Endothelial cell of umbilical vein (primary cell): Measurements from ENCODE around the gene NLE1. TPM values are rescaled to one million over a fixed set of nuclear protein-coding genes. Genes with fewer than 3 reads are reported as not detected.

ENCODE experiments used
- BruUV-seq: library from RNA; stranded (reverse); fragments of 400-500 nt; replicated peaks from 2 replicates; lab custom pipeline; 2021; lab: Mats Ljungman, UMichigan
- CTCF ChIA-PET: fragments of 300-600, 350-600 bp; sonication (Branson Sonifier 250); formaldehyde crosslinking; loops from one replicate; lab custom pipeline; 2021; ENCODE audit warnings: antibody characterized with exemption, inconsistent platforms; lab: Charles Lee
- POLR2A ChIA-PET: fragments of 300-600, 350-600 bp; sonication (Branson Sonifier 250); formaldehyde crosslinking; loops from one replicate; lab custom pipeline; 2021; ENCODE audit warnings: antibody characterized with exemption, inconsistent platforms; lab: Charles Lee
- DNase-seq: peaks from one replicate; pipeline ENCODE4 v3.0.0-alpha.2; 2011; ENCODE audit warnings: low read depth, low spot score
- FAIRE-seq: peaks from 2 replicates; lab custom pipeline; 2011; peaks lifted over from hg19 to GRCh38; lab: Jason Lieb, UNC
- H2AFZ ChIP-seq: 2 replicates; pipeline ENCODE4 v1.6.0; 2012; ENCODE audit warnings: low read depth, low read length, control low read depth, inconsistent platforms
- H3K27ac ChIP-seq: 2 replicates; pipeline ENCODE4 v1.5.1; 2011; ENCODE audit warnings: low read depth, mild to moderate bottlenecking, control low read depth, low read length, moderate library complexity; ENCODE audit not compliant: insufficient read depth
- H3K27me3 ChIP-seq, 2 experiments: 2 replicates each; pipeline versions ENCODE4 v1.6.0 to v1.6.1; 2011; ENCODE audit warnings: low read length in 2 of 2, mixed read lengths in 1 of 2; ENCODE audit not compliant: control insufficient read depth in 2 of 2, insufficient read depth in 2 of 2
- H3K36me3 ChIP-seq, 2 experiments: 2 replicates in 1 of 2; 3 replicates in 1 of 2; pipeline ENCODE4 v1.5.1; 2011; ENCODE audit warnings: low read length in 2 of 2, mild to moderate bottlenecking in 1 of 2, moderate library complexity in 1 of 2; ENCODE audit not compliant: control insufficient read depth in 2 of 2, insufficient read depth in 2 of 2; ENCODE audit errors: extremely low read depth in 1 of 2
- H3K4me1 ChIP-seq: 3 replicates; pipeline ENCODE4 v1.5.1; 2011; ENCODE audit warnings: mild to moderate bottlenecking, low read length; ENCODE audit not compliant: control insufficient read depth, insufficient read depth; ENCODE audit errors: extremely low read depth
- H3K4me2 ChIP-seq: 2 replicates; pipeline ENCODE4 v1.6.1; 2011; ENCODE audit warnings: low read length, control low read depth, mixed read lengths; ENCODE audit not compliant: insufficient read depth
- H3K4me3 ChIP-seq, 3 experiments: fragments of 200-600 bp in 1 of 3; sonication (generic), shearing (Covaris generic) in 1 of 3; replicated peaks in 1 of 3; 2 replicates each; pipeline ENCODE4 v1.5.1; 2011 to 2016; ENCODE audit warnings: control low read depth in 3 of 3, low read length in 3 of 3, mild to moderate bottlenecking in 2 of 3, inconsistent platforms in 1 of 3, low read depth in 1 of 3, moderate library complexity in 1 of 3; ENCODE audit not compliant: insufficient read depth in 1 of 3
- H3K79me2 ChIP-seq: 2 replicates; pipeline ENCODE4 v1.6.0; 2012; ENCODE audit warnings: low read length, inconsistent platforms; ENCODE audit not compliant: control insufficient read depth, insufficient read depth
- H3K9ac ChIP-seq: replicated peaks from 2 replicates; pipeline ENCODE3; 2011; ENCODE audit warnings: low read length, control low read depth; ENCODE audit not compliant: insufficient read depth; ENCODE audit errors: extremely low read depth
- H3K9me1 ChIP-seq: replicated peaks from 3 replicates; pipeline ENCODE4 v1.6.0; 2011; ENCODE audit warnings: mild to moderate bottlenecking, low read length; ENCODE audit not compliant: control insufficient read depth, insufficient read depth; ENCODE audit errors: extremely low read depth
- H3K9me3 ChIP-seq: replicated peaks from 2 replicates; pipeline ENCODE4 v1.5.1; 2012; ENCODE audit warnings: low read length, inconsistent platforms; ENCODE audit not compliant: control insufficient read depth, insufficient read depth
- H4K20me1 ChIP-seq: replicated peaks from 2 replicates; pipeline ENCODE3; 2011; ENCODE audit warnings: mild to moderate bottlenecking, low read length; ENCODE audit not compliant: control insufficient read depth, insufficient read depth; ENCODE audit errors: extremely low read depth
- EZH2 ChIP-seq: IDR thresholded peaks from 2 replicates; pipeline ENCODE4 v1.6.1; 2012; ENCODE audit warnings: borderline replicate concordance, low read depth, mild to moderate bottlenecking, moderate library complexity, low read length, inconsistent platforms; ENCODE audit not compliant: severe bottlenecking
- FOS ChIP-seq: IDR thresholded peaks from 2 replicates; pipeline ENCODE4 v1.6.1; 2011; ENCODE audit warnings: mild to moderate bottlenecking, low read length, moderate library complexity, borderline replicate concordance; ENCODE audit not compliant: insufficient read depth
- GATA2 ChIP-seq: IDR thresholded peaks from 2 replicates; pipeline ENCODE4 v1.7.0; 2011; ENCODE audit warnings: low read depth, mild to moderate bottlenecking, moderate library complexity, mixed read lengths, low read length; ENCODE audit not compliant: insufficient read length, insufficient read depth
- JUN ChIP-seq: IDR thresholded peaks from 2 replicates; pipeline ENCODE4 v1.6.1; 2011; ENCODE audit warnings: borderline replicate concordance, low read depth; ENCODE audit not compliant: insufficient read length, insufficient read depth
- MYC ChIP-seq: IDR thresholded peaks from one replicate; pipeline ENCODE4 v1.6.1; 2011; ENCODE audit warnings: mild to moderate bottlenecking, low read depth, low read length
- POLR2A ChIP-seq: IDR thresholded peaks from 2 replicates; pipeline ENCODE4 v1.6.1; 2012; ENCODE audit warnings: low read depth, mild to moderate bottlenecking, control low read depth, low read length
- POLR2AphosphoS5 ChIP-seq: IDR thresholded peaks from 2 replicates; pipeline ENCODE4 v1.6.1; 2012; ENCODE audit warnings: low read depth, mild to moderate bottlenecking, control low read depth, low read length, moderate library complexity; ENCODE audit not compliant: insufficient read depth
- dilution Hi-C: fragments of 300-500 bp; cut with MboI; formaldehyde crosslinking; loops from one replicate; pipeline ENCODE4 v1.15.0; 2019; ENCODE audit warnings: low sequenced_read_pairs; ENCODE audit not compliant: extremely low pct_ligation_motif_present
- intact Hi-C: fragments of 100-400 bp; cut with micrococcal nuclease; formaldehyde crosslinking; loops from one replicate; pipeline ENCODE4 v1.10.0; 2022
- polyA plus RNA-seq, 4 experiments: library from polyadenylated mRNA; depleted of rRNA in 3 of 4; stranded (reverse) in 3 of 4; unstranded in 1 of 4; fragments of >200 nt; gene quantifications; 2 replicates each; pipeline versions ENCODE4 v1.2.1 to v1.2.3, GENCODE V29; 2011 to 2012; ENCODE audit warnings: missing spikeins in 1 of 4
- total RNA-seq: library from RNA; stranded (reverse); gene quantifications from 2 replicates; pipeline ENCODE4 v1.2.3, GENCODE V29; 2021
- TF ChIP-seq, protein P1 (sequence below), 2 donors: IDR thresholded peaks; 1 replicate in 1 of 2; 2 replicates in 1 of 2; pipeline ENCODE4 v1.5.1; 2011; ENCODE audit warnings: low read length in 2 of 2, mild to moderate bottlenecking in 2 of 2, moderate library complexity in 2 of 2, control low read depth in 1 of 2, inconsistent platforms in 1 of 2, low read depth in 1 of 2; ENCODE audit not compliant: insufficient read depth in 1 of 2; ENCODE audit errors: extremely low read depth in 1 of 2
- TF ChIP-seq, protein P2 (sequence below): IDR thresholded peaks from 2 replicates; pipeline ENCODE4 v1.6.1; 2011; ENCODE audit not compliant: insufficient read depth, insufficient read length

The NLE1 gene
- total and polyA plus RNA-seq, 2 donors (not counting 3 experiments of a cell fraction or from before 2014, with no cell fraction given) = 19.1 to 22.8 TPM

DNA sequence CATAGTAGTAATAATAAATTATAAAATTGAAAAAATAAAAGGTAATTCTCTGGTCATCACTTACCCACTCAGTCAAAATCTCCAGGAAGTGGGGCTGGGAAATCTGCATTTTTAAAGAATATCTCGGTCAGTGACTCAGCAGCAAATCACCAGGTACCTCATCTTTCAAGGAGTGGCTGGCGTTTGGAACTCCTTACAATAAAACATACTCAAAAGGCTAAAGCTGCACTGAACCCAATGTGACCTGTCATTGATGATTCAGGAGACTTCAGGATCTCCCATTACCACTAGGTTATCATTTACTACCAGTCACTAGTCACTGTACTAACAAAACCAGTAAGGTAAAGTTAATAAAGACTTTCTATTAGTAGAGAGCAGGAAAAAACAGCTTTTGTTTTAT, 57.1 kb downstream of the NLE1 start:
- no peak overlapping the region for H2AFZ ChIP-seq
- intact Hi-C loops (no loop called here), dilution Hi-C loops (no loop called here)
- no peaks in the 10 kb centered on the region for H3K9me1 ChIP-seq
- H3K9ac ChIP-seq = no peak overlapping the region
- peak; percentile 6 for DNase-seq
- H3K36me3 ChIP-seq = no peaks in the 10 kb centered on the region
- H3K4me1 ChIP-seq = peaks cover 34% of the 10 kb centered on the region
- ChIA-PET POLR2A (interaction anchor here (0.6 kb wide), 1 partner anchor 20 kb away, joined by 4 read pairs; no protein-coding TSS in a partner anchor), CTCF (interaction anchor here (1.0 to 5.3 kb wide), 3 partner anchors 17 to 62 kb away, joined by 3 to 21 read pairs (median 10); partner anchors contain the start of gene RFFL)
- no TSS peak for BruUV-seq
- H3K79me2 ChIP-seq = peaks cover 50% of the 10 kb centered on the region
- no peak overlapping the region for H3K4me3 ChIP-seq
- H3K9me3 ChIP-seq = no peaks in the 10 kb centered on the region
- H3K27me3 ChIP-seq = no peaks in the 10 kb centered on the region
- H3K4me2 ChIP-seq = peak overlapping the region; percentile 5
- FAIRE-seq = peak; percentile 40
- TF ChIP-seq, protein P1, sequence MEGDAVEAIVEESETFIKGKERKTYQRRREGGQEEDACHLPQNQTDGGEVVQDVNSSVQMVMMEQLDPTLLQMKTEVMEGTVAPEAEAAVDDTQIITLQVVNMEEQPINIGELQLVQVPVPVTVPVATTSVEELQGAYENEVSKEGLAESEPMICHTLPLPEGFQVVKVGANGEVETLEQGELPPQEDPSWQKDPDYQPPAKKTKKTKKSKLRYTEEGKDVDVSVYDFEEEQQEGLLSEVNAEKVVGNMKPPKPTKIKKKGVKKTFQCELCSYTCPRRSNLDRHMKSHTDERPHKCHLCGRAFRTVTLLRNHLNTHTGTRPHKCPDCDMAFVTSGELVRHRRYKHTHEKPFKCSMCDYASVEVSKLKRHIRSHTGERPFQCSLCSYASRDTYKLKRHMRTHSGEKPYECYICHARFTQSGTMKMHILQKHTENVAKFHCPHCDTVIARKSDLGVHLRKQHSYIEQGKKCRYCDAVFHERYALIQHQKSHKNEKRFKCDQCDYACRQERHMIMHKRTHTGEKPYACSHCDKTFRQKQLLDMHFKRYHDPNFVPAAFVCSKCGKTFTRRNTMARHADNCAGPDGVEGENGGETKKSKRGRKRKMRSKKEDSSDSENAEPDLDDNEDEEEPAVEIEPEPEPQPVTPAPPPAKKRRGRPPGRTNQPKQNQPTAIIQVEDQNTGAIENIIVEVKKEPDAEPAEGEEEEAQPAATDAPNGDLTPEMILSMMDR (IDR thresholded peaks at IDR 0.05; ENCODE audit: extremely low read depth in 1 of 2, insufficient read depth in 1 of 2, low read depth in 1 of 2, low read length in 2 of 2) = no peak
- TF ChIP-seq POLR2A (no peak), JUN (no peak), GATA2 (peak; percentile 42), POLR2AphosphoS5 (no peak), EZH2 (no peak), FOS (peak; percentile 61), MYC (no peak)
- TF ChIP-seq, protein P2, sequence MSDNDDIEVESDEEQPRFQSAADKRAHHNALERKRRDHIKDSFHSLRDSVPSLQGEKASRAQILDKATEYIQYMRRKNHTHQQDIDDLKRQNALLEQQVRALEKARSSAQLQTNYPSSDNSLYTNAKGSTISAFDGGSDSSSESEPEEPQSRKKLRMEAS = no peak
- no peaks in the 10 kb centered on the region for H4K20me1 ChIP-seq
- no peak overlapping the region for H3K27ac ChIP-seq
